RWPE1 (cell line): ENCODE data around the gene COPB2.

ENCODE experiments used
- CTCF ChIA-PET: fragments of 350-600 bp; sonication (Branson Sonifier 250); formaldehyde crosslinking; extraction: SDS; loops from one replicate; lab custom pipeline; 2021; lab: Yijun Ruan, JAX
- POLR2A ChIA-PET: fragments of 400-600 bp; formaldehyde crosslinking; extraction: SDS; loops from one replicate; lab custom pipeline; 2020; ENCODE audit warnings: antibody characterized with exemption; ENCODE audit not compliant: low non-redundant PET; lab: Yijun Ruan, JAX
- DNase-seq: peaks from one replicate; pipeline ENCODE4 v3.0.0; 2012; ENCODE audit warnings: low spot score
- H3K27ac ChIP-seq: fragments of 450-650 bp; 2 replicates; pipeline ENCODE4 v1.5.1; 2017
- TF ChIP-seq, protein P1 (sequence below): fragments of 450-650 bp; conservative IDR thresholded peaks from 2 replicates; pipeline ENCODE4 v1.5.1; 2017; ENCODE audit warnings: low read depth, mild to moderate bottlenecking

Gene COPB2

DNA sequence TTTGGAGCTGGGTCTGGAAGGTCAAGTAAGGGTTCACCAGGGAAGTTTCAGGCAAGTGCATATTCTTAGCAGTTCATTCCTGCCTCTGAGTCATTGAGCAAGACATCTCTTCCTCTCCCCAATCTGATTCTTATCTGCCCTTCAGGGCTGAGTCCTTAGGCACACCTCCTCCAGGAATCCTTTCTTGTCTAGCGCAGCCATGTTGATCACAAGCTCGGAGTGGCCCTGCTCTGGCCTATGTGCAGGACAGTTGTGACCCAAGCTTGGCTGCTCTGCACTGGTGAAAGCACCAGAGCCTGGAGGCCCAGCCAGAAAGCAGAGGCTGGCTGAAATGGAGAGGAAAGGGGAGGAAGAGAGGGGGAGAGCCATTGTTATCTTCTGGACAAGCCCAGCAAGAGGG is 76.5 kb downstream of the COPB2 start:
- H3K27ac ChIP-seq: no peak overlapping the region
- ChIA-PET POLR2A (no interaction called here), CTCF (interaction anchor here (0.6 to 1.5 kb wide), 2 partner anchors 11 to 201 kb away, joined by 3 to 4 read pairs; no protein-coding TSS in a partner anchor)
- DNase-seq: peak; percentile 54
- TF ChIP-seq, protein P1, sequence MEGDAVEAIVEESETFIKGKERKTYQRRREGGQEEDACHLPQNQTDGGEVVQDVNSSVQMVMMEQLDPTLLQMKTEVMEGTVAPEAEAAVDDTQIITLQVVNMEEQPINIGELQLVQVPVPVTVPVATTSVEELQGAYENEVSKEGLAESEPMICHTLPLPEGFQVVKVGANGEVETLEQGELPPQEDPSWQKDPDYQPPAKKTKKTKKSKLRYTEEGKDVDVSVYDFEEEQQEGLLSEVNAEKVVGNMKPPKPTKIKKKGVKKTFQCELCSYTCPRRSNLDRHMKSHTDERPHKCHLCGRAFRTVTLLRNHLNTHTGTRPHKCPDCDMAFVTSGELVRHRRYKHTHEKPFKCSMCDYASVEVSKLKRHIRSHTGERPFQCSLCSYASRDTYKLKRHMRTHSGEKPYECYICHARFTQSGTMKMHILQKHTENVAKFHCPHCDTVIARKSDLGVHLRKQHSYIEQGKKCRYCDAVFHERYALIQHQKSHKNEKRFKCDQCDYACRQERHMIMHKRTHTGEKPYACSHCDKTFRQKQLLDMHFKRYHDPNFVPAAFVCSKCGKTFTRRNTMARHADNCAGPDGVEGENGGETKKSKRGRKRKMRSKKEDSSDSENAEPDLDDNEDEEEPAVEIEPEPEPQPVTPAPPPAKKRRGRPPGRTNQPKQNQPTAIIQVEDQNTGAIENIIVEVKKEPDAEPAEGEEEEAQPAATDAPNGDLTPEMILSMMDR: no peak

DNA sequence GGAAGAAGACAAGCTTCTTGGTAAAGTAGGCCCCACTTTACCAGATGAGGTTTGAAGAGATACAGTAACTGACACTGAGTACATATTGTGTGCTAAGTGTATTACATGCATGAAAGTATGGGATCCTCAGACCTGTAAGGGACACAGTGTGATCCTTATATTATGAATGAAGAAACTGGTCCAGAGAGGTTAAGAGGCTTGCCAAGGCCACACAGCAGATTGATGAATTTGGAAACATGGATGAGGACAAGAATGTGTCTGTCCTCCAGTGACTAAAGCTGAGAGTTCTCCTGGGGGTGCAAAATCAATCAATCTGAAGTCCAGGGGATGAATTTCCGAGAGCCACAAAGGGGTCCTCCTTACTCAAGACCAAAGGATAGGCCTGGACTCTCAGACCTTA is 77.0 kb downstream of the COPB2 start:
- CTCF ChIA-PET: interaction anchor here (0.6 kb wide), 1 partner anchor 11 kb away, joined by 3 read pairs; no protein-coding TSS in a partner anchor

DNA sequence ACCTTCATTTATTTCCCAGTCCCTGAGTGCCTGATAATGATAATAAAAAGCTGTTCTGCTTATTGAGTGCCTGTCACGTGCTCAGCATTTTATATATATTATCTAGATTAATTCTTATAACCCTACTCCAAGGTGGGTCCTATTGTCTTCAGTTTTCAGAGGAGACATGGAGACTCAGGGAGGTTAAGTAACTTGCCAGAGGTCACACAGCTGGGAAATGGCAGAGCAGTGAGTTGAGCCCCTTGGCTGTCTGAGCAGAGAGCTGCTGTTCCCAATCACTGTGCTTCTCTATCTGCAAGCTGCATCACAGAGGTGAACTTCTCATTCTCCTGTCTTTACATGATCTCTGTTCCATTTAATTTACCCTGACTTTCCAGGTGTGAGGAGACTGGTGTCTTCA is 77.9 kb downstream of the COPB2 start:
- TF ChIP-seq, protein P1: no peak
- H3K27ac ChIP-seq: no peak overlapping the region
- POLR2A ChIA-PET: no interaction called here
- CTCF ChIA-PET: no interaction called here
- DNase-seq: no peak

More for the DNA sequence above, 77.0 kb downstream of the COPB2 start:
- TF ChIP-seq, protein P1: no peak
- H3K27ac ChIP-seq: no peak overlapping the region
- no peak for DNase-seq
- POLR2A ChIA-PET: no interaction called here

DNA sequence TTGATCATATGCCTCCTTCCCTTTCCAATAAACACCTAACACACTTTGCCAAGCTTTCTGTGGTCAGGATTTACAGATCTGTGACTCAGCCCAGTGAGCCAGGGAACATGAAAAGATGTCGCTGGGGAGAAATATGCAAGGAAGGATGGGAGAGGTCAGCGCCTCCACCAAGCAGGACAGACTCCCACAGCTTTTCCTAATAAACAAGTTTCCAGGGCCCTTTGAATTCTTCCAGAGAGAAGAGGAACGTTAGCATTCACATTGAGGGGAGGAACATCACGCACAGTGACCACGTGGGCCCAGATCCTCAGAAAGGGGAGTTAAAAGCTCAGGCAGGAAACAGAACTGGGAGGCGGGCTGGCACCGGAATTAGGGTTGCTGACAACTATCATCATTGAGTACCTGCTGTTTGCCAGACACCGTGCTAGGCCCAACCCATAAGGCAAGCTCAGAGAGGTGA is 78.9 kb downstream of the COPB2 start:
- TF ChIP-seq, protein P1: no peak
- no peak overlapping the region for H3K27ac ChIP-seq
- POLR2A ChIA-PET: no interaction called here
- CTCF ChIA-PET: interaction anchor here (0.5 to 1.1 kb wide), 4 partner anchors 32 to 1852 kb away, joined by 3 to 5 read pairs (median 3); no protein-coding TSS in a partner anchor
- DNase-seq: peak; percentile 52

DNA sequence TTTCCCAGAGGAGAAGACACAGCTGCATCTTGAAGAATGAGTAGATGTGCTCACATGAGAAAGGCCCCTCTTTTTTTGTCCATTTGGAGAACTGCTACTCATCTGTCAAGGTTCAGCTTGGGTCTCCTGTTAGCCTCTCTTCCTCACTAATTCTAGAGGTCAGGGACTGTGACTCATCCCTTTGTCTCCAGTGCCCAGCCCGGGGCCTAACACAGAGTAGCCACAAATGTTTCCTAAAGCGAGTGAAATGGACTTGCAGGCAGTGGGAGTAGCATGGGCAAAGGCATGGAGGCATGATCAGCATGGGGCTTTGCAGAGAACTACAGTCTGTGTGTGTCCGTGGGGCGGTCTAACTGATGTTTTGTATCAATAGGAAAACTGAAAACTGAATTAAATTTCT is 79.6 kb downstream of the COPB2 start:
- H3K27ac ChIP-seq: no peak overlapping the region
- ChIA-PET CTCF (interaction anchor here (0.7 kb wide), 1 partner anchor 71 kb away, joined by 3 read pairs; no protein-coding TSS in a partner anchor), POLR2A (no interaction called here)
- no peak for DNase-seq
- TF ChIP-seq, protein P1: no peak

DNA sequence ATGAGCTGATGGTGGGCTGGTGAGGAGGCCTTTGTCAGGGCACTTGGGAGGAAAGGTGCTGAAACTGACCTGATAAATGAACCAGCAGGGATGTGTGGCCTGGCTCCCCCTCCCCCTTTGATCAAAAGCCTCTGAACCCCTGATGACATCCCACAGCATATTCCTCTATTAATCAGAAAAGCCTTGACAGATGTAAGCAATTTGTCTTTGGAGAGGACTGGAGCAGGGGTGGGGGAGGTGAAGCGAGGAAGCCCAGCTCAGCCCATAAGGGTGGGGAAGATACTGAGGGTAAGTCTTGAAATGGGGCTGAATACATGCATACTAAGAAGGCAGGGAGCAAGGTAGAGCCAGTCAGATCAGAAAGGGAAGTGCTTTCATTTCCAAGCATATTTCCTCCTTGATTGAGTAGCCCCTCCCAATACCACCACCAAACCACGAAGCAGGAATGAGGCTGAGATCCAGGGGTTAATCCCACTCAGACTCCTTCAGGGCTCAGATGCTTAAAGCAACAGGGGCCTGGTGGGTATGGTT is 80.3 kb downstream of the COPB2 start:
- CTCF ChIA-PET: no interaction called here
- TF ChIP-seq, protein P1: no peak

More for the DNA sequence above, 80.3 kb downstream of the COPB2 start:
- no peak overlapping the region for H3K27ac ChIP-seq
- POLR2A ChIA-PET: no interaction called here
- no peak for DNase-seq
